GM12878 (cell line): ENCODE measurements around the gene LAMP5. TPM values are rescaled to one million over a fixed set of nuclear protein-coding genes. Genes with fewer than 3 reads are reported as not detected.

Experiments used
- ATAC-seq: fragments of 200-7000 bp; cut with Tn5 transposase; 3 replicates; pipeline ENCODE4 v1.9.1; 2020; ENCODE audit warnings: mild to moderate bottlenecking, moderate library complexity
- BruUV-seq: library from RNA; stranded (reverse); fragments of 400-500 nt; replicated peaks from 2 replicates; lab custom pipeline; 2021; lab: Mats Ljungman, UMichigan
- CTCF ChIA-PET: fragments of 300-600 bp; sonication (Branson Sonifier 250); formaldehyde crosslinking; extraction: SDS; loops from one replicate; lab custom pipeline; 2021; ENCODE audit warnings: inconsistent platforms; lab: Yijun Ruan, JAX
- POLR2A ChIA-PET: fragments of 350-600 bp; formaldehyde crosslinking; extraction: SDS; loops from one replicate; lab custom pipeline; 2021; ENCODE audit warnings: inconsistent platforms; lab: Charles Lee
- RAD21 ChIA-PET: fragments of 300-600 bp; sonication (Branson Sonifier 250); formaldehyde crosslinking; loops from one replicate; lab custom pipeline; 2023; ENCODE audit warnings: antibody characterized with exemption; ENCODE audit not compliant: unreplicated experiment; lab: Charles Lee
- SMC1A ChIA-PET: fragments of 300-600 bp; sonication (Branson Sonifier 250); formaldehyde crosslinking; loops from one replicate; lab custom pipeline; 2023; ENCODE audit not compliant: unreplicated experiment, uncharacterized antibody; lab: Charles Lee
- DNase-seq: peaks from one replicate; pipeline ENCODE4 v3.0.0-alpha.2; 2011; ENCODE audit warnings: low read depth, low spot score
- FAIRE-seq: peaks from 3 replicates; lab custom pipeline; 2011; peaks lifted over from hg19 to GRCh38; lab: Jason Lieb, UNC
- H2AFZ ChIP-seq: 2 replicates; pipeline ENCODE4 v1.6.0; 2011; ENCODE audit warnings: low read depth, low read length, control low read depth; ENCODE audit not compliant: control insufficient read depth
- H3K27ac ChIP-seq: 2 replicates; pipeline ENCODE4 v1.5.1; 2011; ENCODE audit warnings: control low read depth; ENCODE audit not compliant: control insufficient read depth, insufficient read depth
- H3K27me3 ChIP-seq, 2 experiments: replicated peaks in 1 of 2; 2 replicates each; pipeline versions ENCODE4 v1.6.0 to v1.6.1; 2011; ENCODE audit warnings: low read length in 1 of 2; ENCODE audit not compliant: control insufficient read depth in 2 of 2, insufficient read depth in 2 of 2
- H3K36me3 ChIP-seq, 2 experiments: 2 replicates each; pipeline ENCODE4 v1.5.1; 2011; ENCODE audit warnings: low read length in 1 of 2; ENCODE audit not compliant: control insufficient read depth in 2 of 2, insufficient read depth in 2 of 2
- H3K4me1 ChIP-seq: 2 replicates; pipeline ENCODE4 v1.6.1; 2011; ENCODE audit warnings: mild to moderate bottlenecking, low read length, moderate library complexity, mixed read lengths; ENCODE audit not compliant: control insufficient read depth, insufficient read depth
- H3K4me2 ChIP-seq: 2 replicates; pipeline ENCODE4 v1.6.0; 2011; ENCODE audit warnings: control low read depth; ENCODE audit not compliant: control insufficient read depth, insufficient read depth
- H3K4me3 ChIP-seq: fragments of 200-600 bp; sonication (generic); 2 replicates; pipeline ENCODE4 v1.5.1; 2016
- H3K79me2 ChIP-seq: 2 replicates; pipeline ENCODE4 v1.6.0; 2011; ENCODE audit warnings: low read length; ENCODE audit not compliant: control insufficient read depth, insufficient read depth
- H3K9ac ChIP-seq: 2 replicates; pipeline ENCODE4 v1.8.0; 2011; ENCODE audit warnings: low read length, control low read depth, mixed read lengths; ENCODE audit not compliant: control insufficient read depth, insufficient read depth
- H3K9me3 ChIP-seq: replicated peaks from 3 replicates; pipeline ENCODE4 v1.5.1; 2011; ENCODE audit warnings: mild to moderate bottlenecking, low read length; ENCODE audit not compliant: control insufficient read depth, insufficient read depth
- H4K20me1 ChIP-seq: 2 replicates; pipeline ENCODE4 v1.6.0; 2011; ENCODE audit not compliant: control insufficient read depth, insufficient read depth
- EED ChIP-seq: sonication (generic); IDR thresholded peaks from 2 replicates; pipeline ENCODE4 v1.6.1; 2016; ENCODE audit warnings: antibody characterized with exemption, low read depth
- MEF2B ChIP-seq: fragments of 450-650 bp; IDR thresholded peaks from 2 replicates; pipeline ENCODE4 v1.6.1; 2018; ENCODE audit warnings: mild to moderate bottlenecking, moderate library complexity; ENCODE audit not compliant: partially characterized antibody, poor library complexity, severe bottlenecking
- MTA2 ChIP-seq: fragments of 450-650 bp; IDR thresholded peaks from 2 replicates; pipeline ENCODE4 v1.6.1; 2016; ENCODE audit warnings: low read depth, mild to moderate bottlenecking, moderate library complexity
- MXI1 ChIP-seq: fragments of 150-350 bp; IDR thresholded peaks from 2 replicates; pipeline ENCODE4 v1.6.1; 2011; ENCODE audit warnings: low read depth, mild to moderate bottlenecking, inconsistent platforms, low read length, improper control_type of control experiment
- RAD21 ChIP-seq: IDR thresholded peaks from 2 replicates; pipeline ENCODE4 v1.6.1; 2011; ENCODE audit warnings: mild to moderate bottlenecking, low read depth, low read length, moderate library complexity; ENCODE audit not compliant: insufficient read depth
- RBBP5 ChIP-seq: fragments of 200-600 bp; sonication (generic); conservative IDR thresholded peaks from 2 replicates; pipeline ENCODE4 v1.6.1; 2016
- ZBTB33 ChIP-seq: fragments of 450-650 bp; IDR thresholded peaks from 2 replicates; pipeline ENCODE4 v1.6.1; 2017; ENCODE audit warnings: mild to moderate bottlenecking
- ZBTB4 ChIP-seq: fragments of 450-650 bp; formaldehyde crosslinking; IDR thresholded peaks from 2 replicates; pipeline ENCODE4 v1.4.0; 2022; ENCODE audit warnings: mild to moderate bottlenecking, moderate library complexity
- ZSCAN29 ChIP-seq: fragments of 450-650 bp; IDR thresholded peaks from 2 replicates; pipeline ENCODE4 v1.6.1; 2017; ENCODE audit warnings: mild to moderate bottlenecking, moderate library complexity
- WGBS: methylation state at CpG from one replicate; pipeline ENCODE4 v1.1.6; 2016; ENCODE audit warnings: low lambda C conversion rate; ENCODE audit not compliant: insufficient replicate concordance, insufficient coverage; ENCODE audit errors: missing lambda C conversion rate; 5-methylcytosine and 5-hydroxymethylcytosine counted together
- in situ Hi-C: fragments of 300-500 bp; cut with MboI; formaldehyde crosslinking; loops from 9 replicates; pipeline ENCODE4 v1.14.3; 2018; ENCODE audit warnings: mixed read lengths
- intact Hi-C: fragments of 100-400 bp; cut with micrococcal nuclease; formaldehyde crosslinking; loops from one replicate; pipeline ENCODE4 v1.14.2; 2022; ENCODE audit not compliant: unreplicated experiment
- polyA plus RNA-seq, 11 experiments: library from polyadenylated mRNA; depleted of rRNA in 4 of 11; unstranded in 6 of 11; stranded (reverse) in 5 of 11; fragments of >200 nt; fragmentation: Nextera tagmentation in 4 of 11; fragmentation: Illumina TruSeq in 1 of 11; extraction: Ambion mirVana in 4 of 11; extraction: Trizol in 1 of 11; gene quantifications; 1 replicate in 1 of 11; 2 replicates in 10 of 11; pipeline versions ENCODE4 v1.2.1 to v1.2.3, GENCODE V29; 2011 to 2016; ENCODE audit warnings: inconsistent platforms in 2 of 11, missing spikeins in 2 of 11, low read depth in 1 of 11
- total RNA-seq, 4 experiments: library from RNA; depleted of rRNA in 3 of 4; stranded (reverse); fragments of >200 nt in 3 of 4; fragmentation: Illumina TruSeq in 1 of 4; extraction: Trizol in 1 of 4; gene quantifications; 2 replicates each; pipeline versions ENCODE4 v1.2.1 to v1.2.3, GENCODE V29; 2013 to 2021
- TF ChIP-seq, protein P1 (sequence below): fragments of 450-650 bp; IDR thresholded peaks from 2 replicates; pipeline ENCODE4 v1.6.1; 2017; ENCODE audit warnings: mild to moderate bottlenecking, moderate library complexity

The LAMP5 gene
- total and polyA plus RNA-seq, 10 of the 15 experiments (the other 5 are each of a cell fraction or from before 2014, with no cell fraction given) = 0.10 to 0.56 (median 0.49) TPM; not detected in 1

GRCh38 chr20:9566977-9567376, 52.6 kb downstream of the LAMP5 start (continued):
- TF ChIP-seq ZBTB33 = no peak
- no peak for TF ChIP-seq ZBTB4 (CRISPR knock-in tag)
- no peak for TF ChIP-seq MEF2B

DNA sequence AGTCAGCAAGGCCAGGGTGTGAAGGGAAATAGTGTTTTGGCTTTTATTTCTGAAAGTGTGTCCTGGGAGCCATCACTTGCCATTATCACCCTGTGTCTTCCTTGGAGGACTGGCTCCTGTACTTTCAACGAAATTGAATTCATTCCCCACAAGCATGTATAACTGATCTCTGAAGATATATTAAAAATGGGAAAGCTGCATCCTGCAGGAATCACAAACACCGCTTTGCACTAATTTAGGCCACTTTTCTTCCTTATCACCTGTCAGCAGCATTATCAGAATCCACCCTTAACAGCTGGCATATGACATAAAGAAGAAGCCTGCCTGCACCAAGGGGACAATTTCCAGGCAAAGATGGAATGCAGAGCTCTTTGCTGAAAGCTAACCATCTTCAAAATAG, 56.2 kb downstream of the LAMP5 start:
- ChIA-PET SMC1A (no interaction called here), RAD21 (no interaction called here), CTCF (interaction anchor here (1.1 kb wide), 1 partner anchor 39 kb away, joined by 3 read pairs; no protein-coding TSS in a partner anchor), POLR2A (no interaction called here)
- FAIRE-seq (no peak), DNase-seq (no peak), ATAC-seq (no peak)
- no TSS peak for BruUV-seq
- no peaks in the 10 kb centered on the region for H3K36me3 ChIP-seq
- no peak overlapping the region for H3K27ac ChIP-seq
- intact Hi-C loops = no loop called here
- H3K9me3 ChIP-seq = no peaks in the 10 kb centered on the region
- 11% methylated on average over 2 of the region's 2 CpGs for WGBS
- no peak overlapping the region for H3K9ac ChIP-seq
- H3K27me3 ChIP-seq = peaks cover 0 to 2% of the 10 kb centered on the region in 2 experiments; a peak in 2 of 4 replicates
- H3K4me3 ChIP-seq = no peak overlapping the region
- H3K4me2 ChIP-seq = no peak overlapping the region
- no peaks in the 10 kb centered on the region; the same call in 1 of the 2 replicates for H3K4me1 ChIP-seq
- H3K79me2 ChIP-seq = no peaks in the 10 kb centered on the region
- no peak overlapping the region for H2AFZ ChIP-seq
- in situ Hi-C loops = no loop called here
- H4K20me1 ChIP-seq = no peaks in the 10 kb centered on the region
- TF ChIP-seq, protein P1, sequence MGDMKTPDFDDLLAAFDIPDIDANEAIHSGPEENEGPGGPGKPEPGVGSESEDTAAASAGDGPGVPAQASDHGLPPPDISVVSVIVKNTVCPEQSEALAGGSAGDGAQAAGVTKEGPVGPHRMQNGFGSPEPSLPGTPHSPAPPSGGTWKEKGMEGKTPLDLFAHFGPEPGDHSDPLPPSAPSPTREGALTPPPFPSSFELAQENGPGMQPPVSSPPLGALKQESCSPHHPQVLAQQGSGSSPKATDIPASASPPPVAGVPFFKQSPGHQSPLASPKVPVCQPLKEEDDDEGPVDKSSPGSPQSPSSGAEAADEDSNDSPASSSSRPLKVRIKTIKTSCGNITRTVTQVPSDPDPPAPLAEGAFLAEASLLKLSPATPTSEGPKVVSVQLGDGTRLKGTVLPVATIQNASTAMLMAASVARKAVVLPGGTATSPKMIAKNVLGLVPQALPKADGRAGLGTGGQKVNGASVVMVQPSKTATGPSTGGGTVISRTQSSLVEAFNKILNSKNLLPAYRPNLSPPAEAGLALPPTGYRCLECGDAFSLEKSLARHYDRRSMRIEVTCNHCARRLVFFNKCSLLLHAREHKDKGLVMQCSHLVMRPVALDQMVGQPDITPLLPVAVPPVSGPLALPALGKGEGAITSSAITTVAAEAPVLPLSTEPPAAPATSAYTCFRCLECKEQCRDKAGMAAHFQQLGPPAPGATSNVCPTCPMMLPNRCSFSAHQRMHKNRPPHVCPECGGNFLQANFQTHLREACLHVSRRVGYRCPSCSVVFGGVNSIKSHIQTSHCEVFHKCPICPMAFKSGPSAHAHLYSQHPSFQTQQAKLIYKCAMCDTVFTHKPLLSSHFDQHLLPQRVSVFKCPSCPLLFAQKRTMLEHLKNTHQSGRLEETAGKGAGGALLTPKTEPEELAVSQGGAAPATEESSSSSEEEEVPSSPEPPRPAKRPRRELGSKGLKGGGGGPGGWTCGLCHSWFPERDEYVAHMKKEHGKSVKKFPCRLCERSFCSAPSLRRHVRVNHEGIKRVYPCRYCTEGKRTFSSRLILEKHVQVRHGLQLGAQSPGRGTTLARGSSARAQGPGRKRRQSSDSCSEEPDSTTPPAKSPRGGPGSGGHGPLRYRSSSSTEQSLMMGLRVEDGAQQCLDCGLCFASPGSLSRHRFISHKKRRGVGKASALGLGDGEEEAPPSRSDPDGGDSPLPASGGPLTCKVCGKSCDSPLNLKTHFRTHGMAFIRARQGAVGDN = no peak
- TF ChIP-seq ZSCAN29 = no peak
- TF ChIP-seq RBBP5 = no peak
- no peak for TF ChIP-seq EED
- TF ChIP-seq RAD21 = no peak
- TF ChIP-seq MTA2 = no peak
- TF ChIP-seq ZBTB33 = no peak
- TF ChIP-seq MXI1 = no peak
